K562 (cell line): ENCODE data around the gene MED29. TPM values are rescaled to one million over a fixed set of nuclear protein-coding genes. Genes with fewer than 3 reads are reported as not detected.

ENCODE experiments used
- AFF1 ChIP-seq, 2 experiments: fragments of 450-650 bp; IDR thresholded peaks; 2 replicates each; pipeline ENCODE4 v1.6.1; 2018; ENCODE audit warnings: mild to moderate bottlenecking in 2 of 2, low read depth in 1 of 2; ENCODE audit not compliant: partially characterized antibody in 2 of 2
- ATF1 ChIP-seq, 2 experiments: fragments of 450-650 bp in 1 of 2; IDR thresholded peaks; 2 replicates each; pipeline ENCODE4 v1.6.1; 2016; ENCODE audit warnings: missing compliant biosample characterization in 1 of 2, missing genetic modification characterization in 1 of 2
- CBX8 ChIP-seq: fragments of 200-600 bp; sonication (generic); IDR thresholded peaks from 2 replicates; pipeline ENCODE4 v1.6.1; 2012; ENCODE audit warnings: borderline replicate concordance, mixed run types, low read depth, mild to moderate bottlenecking, moderate library complexity, mixed read lengths, low read length, control low read depth, inconsistent platforms; ENCODE audit not compliant: poor library complexity, severe bottlenecking; ENCODE audit errors: extremely low read depth
- CTCF ChIP-seq, 3 experiments: IDR thresholded peaks in 2 of 3; conservative IDR thresholded peaks in 1 of 3; 2 replicates each; pipeline ENCODE4 v1.5.1; 2011 to 2012; ENCODE audit warnings: low read length in 3 of 3, mild to moderate bottlenecking in 3 of 3, control low read depth in 2 of 3, improper control_type of control experiment in 1 of 3, inconsistent platforms in 1 of 3, low read depth in 1 of 3, mixed read lengths in 1 of 3, moderate library complexity in 1 of 3; ENCODE audit not compliant: insufficient read depth in 2 of 3
- DDX20 ChIP-seq: fragments of 450-650 bp; IDR thresholded peaks from 2 replicates; pipeline ENCODE4 v1.6.1; 2016; ENCODE audit warnings: missing genetic modification characterization, low read depth, mild to moderate bottlenecking, missing compliant biosample characterization, moderate library complexity
- DIDO1 ChIP-seq: fragments of 450-650 bp; IDR thresholded peaks from 2 replicates; pipeline ENCODE4 v1.6.1; 2016; ENCODE audit warnings: low read depth, missing biosample characterization, missing genetic modification characterization
- EP400 ChIP-seq: fragments of 450-650 bp; IDR thresholded peaks from 2 replicates; pipeline ENCODE4 v1.6.1; 2017; ENCODE audit warnings: antibody characterized with exemption, mild to moderate bottlenecking, moderate library complexity
- KDM1A ChIP-seq, 2 experiments: fragments of 450-650 bp; IDR thresholded peaks; 2 replicates each; pipeline ENCODE4 v1.6.1; 2016; ENCODE audit warnings: mild to moderate bottlenecking in 2 of 2
- PHF20 ChIP-seq: fragments of 450-650 bp; IDR thresholded peaks from 2 replicates; pipeline ENCODE4 v1.6.1; 2018; ENCODE audit not compliant: partially characterized antibody
- POLR2AphosphoS5 ChIP-seq: IDR thresholded peaks from 2 replicates; pipeline ENCODE4 v1.6.1; 2011; ENCODE audit warnings: mild to moderate bottlenecking, low read depth, low read length, moderate library complexity; ENCODE audit not compliant: control insufficient read depth, insufficient read depth
- SRSF3 ChIP-seq: fragments of 200-400 bp; formaldehyde crosslinking; IDR thresholded peaks from 2 replicates; pipeline ENCODE4 v1.6.1; 2016; ENCODE audit warnings: mild to moderate bottlenecking, low read length, moderate library complexity; ENCODE audit not compliant: insufficient read depth
- ZKSCAN1 ChIP-seq: fragments of 150-350 bp; IDR thresholded peaks from 2 replicates; pipeline ENCODE4 v1.6.1; 2016; ENCODE audit warnings: low read depth, low read length
- ZNF232 ChIP-seq: sonication (generic); formaldehyde crosslinking; IDR thresholded peaks from 2 replicates; pipeline ENCODE4 v1.8.0; 2022; ENCODE audit warnings: mild to moderate bottlenecking, missing genetic modification reagents
- ZNF316 ChIP-seq: fragments of 450-650 bp; IDR thresholded peaks from 2 replicates; pipeline ENCODE4 v1.6.1; 2016
- polyA plus RNA-seq, 8 experiments: library from polyadenylated mRNA; depleted of rRNA in 4 of 8; stranded (reverse) in 5 of 8; unstranded in 3 of 8; fragments of >200 nt; fragmentation: Nextera tagmentation in 2 of 8; fragmentation: Illumina TruSeq in 1 of 8; extraction: Ambion mirVana in 2 of 8; extraction: Trizol in 1 of 8; gene quantifications; 2 replicates each; pipeline versions ENCODE4 v1.2.1 to v1.2.3, GENCODE V29; 2011 to 2014; ENCODE audit warnings: inconsistent platforms in 1 of 8, missing spikeins in 1 of 8
- total RNA-seq, 7 experiments: library from RNA; depleted of rRNA in 6 of 7; stranded (reverse); fragments of >200 nt in 6 of 7; fragmentation: Illumina TruSeq in 2 of 7; extraction: Trizol in 2 of 7; gene quantifications; 2 replicates each; pipeline versions ENCODE4 v1.2.1 to v1.2.3, GENCODE V29; 2011 to 2021; ENCODE audit warnings: low replicate concordance in 1 of 7
- TF ChIP-seq, protein P1 (sequence below): fragments of 450-650 bp; IDR thresholded peaks from 2 replicates; pipeline ENCODE4 v1.6.1; 2017; ENCODE audit warnings: mild to moderate bottlenecking, moderate library complexity
- TF ChIP-seq, protein P2 (sequence below): sonication (generic); formaldehyde crosslinking; IDR thresholded peaks from 2 replicates; pipeline ENCODE4 v1.8.1; 2022; ENCODE audit warnings: missing genetic modification reagents
- TF ChIP-seq, protein P3 (sequence below): fragments of 450-650 bp; IDR thresholded peaks from 2 replicates; pipeline ENCODE4 v1.6.1; 2017; ENCODE audit warnings: antibody characterized with exemption

Gene MED29
- total and polyA plus RNA-seq, 9 of the 15 experiments (the other 6 are each of a cell fraction or from before 2014, with no cell fraction given) = 1.8 to 22.6 (median 12.4) TPM

DNA sequence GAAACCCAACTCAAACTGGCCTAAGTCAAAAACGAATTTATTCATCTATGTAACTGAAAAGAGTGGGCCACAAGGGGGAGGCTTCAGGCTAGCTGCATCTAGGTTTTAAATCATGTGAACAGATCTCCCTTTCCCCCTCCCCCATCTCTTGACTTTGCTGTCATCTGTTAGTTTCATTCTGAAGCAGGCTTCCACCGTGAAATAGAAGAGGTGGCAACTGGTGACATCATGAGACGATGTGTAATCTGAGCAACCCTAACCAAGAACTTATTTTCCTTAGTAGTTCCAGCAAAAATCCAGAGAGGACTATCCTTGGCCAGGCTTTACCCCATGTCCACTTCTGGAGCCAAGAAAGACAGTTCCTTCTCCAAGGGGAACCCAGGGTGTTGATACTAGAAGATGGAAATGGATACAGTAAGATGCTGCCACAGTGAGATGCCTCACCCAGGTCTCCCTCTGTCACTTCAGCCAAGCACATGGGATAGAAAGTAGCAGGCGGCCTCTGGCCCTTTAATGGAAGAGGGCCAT lies 39.6 kb upstream of the MED29 start (continued):
- TF ChIP-seq AFF1 (IDR thresholded peaks at IDR 0.05; ENCODE audit: low read depth in 1 of 2, partially characterized antibody in 2 of 2) (no peak), ZKSCAN1 (no peak), SRSF3 (no peak), PHF20 (no peak), POLR2AphosphoS5 (no peak), ATF1 (CRISPR knock-in tag; IDR thresholded peaks at IDR 0.05) (no peak), ATF1 (tag; IDR thresholded peaks at IDR 0.05) (peak; percentile 49; the same call in 1 of the 2 replicates), EP400 (peak; percentile 40), KDM1A (IDR thresholded peaks at IDR 0.05) (peak in 1 of 2 experiments; percentile 26; a peak in 1 of 4 replicates), ZNF232 (CRISPR knock-in tag) (no peak), DDX20 (tag) (no peak), CTCF (IDR thresholded peaks at IDR 0.05 in 2 of 3, conservative IDR thresholded peaks at IDR 0.05 in 1 of 3; ENCODE audit: insufficient read depth in 2 of 3, low read depth in 1 of 3, low read length in 3 of 3) (peak in 2 of 3 experiments; percentile 19 to 41; a peak in 2 of 6 replicates), ZNF316 (no peak), CBX8 (no peak), DIDO1 (tag) (no peak)
- TF ChIP-seq, protein P1, sequence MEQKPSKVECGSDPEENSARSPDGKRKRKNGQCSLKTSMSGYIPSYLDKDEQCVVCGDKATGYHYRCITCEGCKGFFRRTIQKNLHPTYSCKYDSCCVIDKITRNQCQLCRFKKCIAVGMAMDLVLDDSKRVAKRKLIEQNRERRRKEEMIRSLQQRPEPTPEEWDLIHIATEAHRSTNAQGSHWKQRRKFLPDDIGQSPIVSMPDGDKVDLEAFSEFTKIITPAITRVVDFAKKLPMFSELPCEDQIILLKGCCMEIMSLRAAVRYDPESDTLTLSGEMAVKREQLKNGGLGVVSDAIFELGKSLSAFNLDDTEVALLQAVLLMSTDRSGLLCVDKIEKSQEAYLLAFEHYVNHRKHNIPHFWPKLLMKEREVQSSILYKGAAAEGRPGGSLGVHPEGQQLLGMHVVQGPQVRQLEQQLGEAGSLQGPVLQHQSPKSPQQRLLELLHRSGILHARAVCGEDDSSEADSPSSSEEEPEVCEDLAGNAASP = no peak
- TF ChIP-seq, protein P2, sequence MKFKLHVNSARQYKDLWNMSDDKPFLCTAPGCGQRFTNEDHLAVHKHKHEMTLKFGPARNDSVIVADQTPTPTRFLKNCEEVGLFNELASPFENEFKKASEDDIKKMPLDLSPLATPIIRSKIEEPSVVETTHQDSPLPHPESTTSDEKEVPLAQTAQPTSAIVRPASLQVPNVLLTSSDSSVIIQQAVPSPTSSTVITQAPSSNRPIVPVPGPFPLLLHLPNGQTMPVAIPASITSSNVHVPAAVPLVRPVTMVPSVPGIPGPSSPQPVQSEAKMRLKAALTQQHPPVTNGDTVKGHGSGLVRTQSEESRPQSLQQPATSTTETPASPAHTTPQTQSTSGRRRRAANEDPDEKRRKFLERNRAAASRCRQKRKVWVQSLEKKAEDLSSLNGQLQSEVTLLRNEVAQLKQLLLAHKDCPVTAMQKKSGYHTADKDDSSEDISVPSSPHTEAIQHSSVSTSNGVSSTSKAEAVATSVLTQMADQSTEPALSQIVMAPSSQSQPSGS (CRISPR knock-in tag) = no peak
- TF ChIP-seq, protein P3, sequence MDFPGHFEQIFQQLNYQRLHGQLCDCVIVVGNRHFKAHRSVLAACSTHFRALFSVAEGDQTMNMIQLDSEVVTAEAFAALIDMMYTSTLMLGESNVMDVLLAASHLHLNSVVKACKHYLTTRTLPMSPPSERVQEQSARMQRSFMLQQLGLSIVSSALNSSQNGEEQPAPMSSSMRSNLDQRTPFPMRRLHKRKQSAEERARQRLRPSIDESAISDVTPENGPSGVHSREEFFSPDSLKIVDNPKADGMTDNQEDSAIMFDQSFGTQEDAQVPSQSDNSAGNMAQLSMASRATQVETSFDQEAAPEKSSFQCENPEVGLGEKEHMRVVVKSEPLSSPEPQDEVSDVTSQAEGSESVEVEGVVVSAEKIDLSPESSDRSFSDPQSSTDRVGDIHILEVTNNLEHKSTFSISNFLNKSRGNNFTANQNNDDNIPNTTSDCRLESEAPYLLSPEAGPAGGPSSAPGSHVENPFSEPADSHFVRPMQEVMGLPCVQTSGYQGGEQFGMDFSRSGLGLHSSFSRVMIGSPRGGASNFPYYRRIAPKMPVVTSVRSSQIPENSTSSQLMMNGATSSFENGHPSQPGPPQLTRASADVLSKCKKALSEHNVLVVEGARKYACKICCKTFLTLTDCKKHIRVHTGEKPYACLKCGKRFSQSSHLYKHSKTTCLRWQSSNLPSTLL = no peak
